HepG2 (cell line): ENCODE measurements around the gene NSMF. TPM values are rescaled to one million over a fixed set of nuclear protein-coding genes. Genes with fewer than 3 reads are reported as not detected.
A peak's percentile ranks its signal among the peaks of the same experiment; 100 is the strongest.

Experiments used
- CBX1 ChIP-seq: IDR thresholded peaks from one replicate; pipeline ENCODE4 v1.6.1; 2016; ENCODE audit warnings: antibody characterized with exemption, low read depth
- CTCF ChIP-seq: sonication (generic); formaldehyde crosslinking; IDR thresholded peaks from 2 replicates; pipeline ENCODE4 v1.5.0; 2020; ENCODE audit warnings: mild to moderate bottlenecking, missing genetic modification reagents, moderate library complexity
- DDIT3 ChIP-seq: sonication (generic); formaldehyde crosslinking; IDR thresholded peaks from 2 replicates; pipeline ENCODE4 v1.4.0; 2020; ENCODE audit warnings: mild to moderate bottlenecking, missing genetic modification reagents
- HOXA5 ChIP-seq: sonication (generic); formaldehyde crosslinking; IDR thresholded peaks from 2 replicates; pipeline ENCODE4 v1.4.0; 2020; ENCODE audit warnings: missing genetic modification reagents
- KAT7 ChIP-seq: IDR thresholded peaks from 2 replicates; pipeline ENCODE4 v1.6.1; 2018; ENCODE audit warnings: borderline replicate concordance, missing compliant biosample characterization
- PAXIP1 ChIP-seq: sonication (generic); formaldehyde crosslinking; conservative IDR thresholded peaks from 2 replicates; pipeline ENCODE4 v1.4.0; 2020; ENCODE audit warnings: mild to moderate bottlenecking, missing genetic modification reagents, moderate library complexity
- POGZ ChIP-seq: sonication (generic); formaldehyde crosslinking; IDR thresholded peaks from 2 replicates; pipeline ENCODE4 v1.4.0; 2020; ENCODE audit warnings: mild to moderate bottlenecking, missing genetic modification reagents
- SATB2 ChIP-seq: sonication (generic); formaldehyde crosslinking; IDR thresholded peaks from 2 replicates; pipeline ENCODE4 v1.5.0; 2020; ENCODE audit warnings: missing genetic modification reagents
- ZHX2 ChIP-seq, 2 experiments: sonication (generic) in 1 of 2; formaldehyde crosslinking in 1 of 2; IDR thresholded peaks; 2 replicates each; pipeline versions ENCODE4 v1.6.1 to v1.9.0; 2014 to 2022; ENCODE audit warnings: antibody characterized with exemption in 1 of 2, borderline replicate concordance in 1 of 2, inconsistent platforms in 1 of 2, low read depth in 1 of 2, missing genetic modification reagents in 1 of 2
- ZNF20 ChIP-seq: sonication (generic); formaldehyde crosslinking; IDR thresholded peaks from 2 replicates; pipeline ENCODE4 v1.4.0; 2020; ENCODE audit warnings: mild to moderate bottlenecking, moderate library complexity, missing genetic modification reagents
- ZNF362 ChIP-seq: sonication (generic); formaldehyde crosslinking; IDR thresholded peaks from 2 replicates; pipeline ENCODE4 v1.4.0; 2020; ENCODE audit warnings: missing genetic modification reagents, mild to moderate bottlenecking, borderline replicate concordance
- ZNF430 ChIP-seq: sonication (generic); formaldehyde crosslinking; IDR thresholded peaks from 2 replicates; pipeline ENCODE4 v1.9.0; 2021; ENCODE audit warnings: mild to moderate bottlenecking, missing genetic modification reagents
- ZNF772 ChIP-seq: sonication (generic); formaldehyde crosslinking; IDR thresholded peaks from 2 replicates; pipeline ENCODE4 v1.5.0; 2020; ENCODE audit warnings: mild to moderate bottlenecking, missing genetic modification reagents
- polyA plus RNA-seq, 8 experiments: library from polyadenylated mRNA; depleted of rRNA in 3 of 8; stranded (reverse) in 7 of 8; unstranded in 1 of 8; fragments of >200 nt; fragmentation: Illumina TruSeq in 4 of 8; extraction: Trizol in 4 of 8; gene quantifications; 2 replicates each; pipeline versions ENCODE4 v1.2.1 to v1.2.3, GENCODE V29; 2011 to 2016; ENCODE audit warnings: low read depth in 4 of 8, missing spikeins in 1 of 8, mixed read lengths in 1 of 8; ENCODE audit not compliant: insufficient read depth in 1 of 8
- total RNA-seq, 5 experiments: library from RNA; depleted of rRNA; stranded (reverse); fragments of >200 nt; fragmentation: Illumina TruSeq; extraction: Trizol; gene quantifications; 2 replicates each; pipeline ENCODE4 v1.2.3, GENCODE V29; 2016; ENCODE audit warnings: low read depth in 1 of 5

NSMF gene
- total and polyA plus RNA-seq, 2 of the 13 experiments (the other 11 are each of a cell fraction or from before 2014, with no cell fraction given): 44.3 to 183 TPM

- TF ChIP-seq ZNF362 (CRISPR knock-in tag): 0 out of 2 replicates have a peak, but pooled peaks have one; percentile 40
- no peak for TF ChIP-seq SATB2 (CRISPR knock-in tag)
- peak; percentile 44 for TF ChIP-seq CBX1
- peak; percentile 43 for TF ChIP-seq CTCF
- peak; percentile 95 for TF ChIP-seq ZNF430
- TF ChIP-seq ZNF20 (CRISPR knock-in tag): no peak
- TF ChIP-seq PAXIP1: peak; percentile 94
- no peak for TF ChIP-seq HOXA5
- TF ChIP-seq POGZ: peak; percentile 46; the same call in 1 of the 2 replicates
- TF ChIP-seq DDIT3: no peak
- peak; percentile 67; the same call in 1 of the 2 replicates for TF ChIP-seq KAT7 (CRISPR knock-in tag)
- TF ChIP-seq ZHX2 (IDR thresholded peaks at IDR 0.05; ENCODE audit: low read depth): peak; percentile 48; the same call in 1 of the 2 replicates
- no peak for TF ChIP-seq ZHX2 (CRISPR knock-in tag; IDR thresholded peaks at IDR 0.05; ENCODE audit: borderline replicate concordance)
- TF ChIP-seq ZNF772: peak; percentile 71
Measured at GRCh38 chr9:137462986-137463930, 4.1 kb upstream of the NSMF start (continued).
